IgD-negative memory B cell (primary cell): Measurements from ENCODE around the gene FXN. TPM values are rescaled to one million over a fixed set of nuclear protein-coding genes. Genes with fewer than 3 reads are reported as not detected.
"Not testable (repeated sequence)": the region's sequence is repeated elsewhere in the genome, so short reads cannot be mapped to it uniquely, and the experiment has no call there.

ENCODE experiments used
- H3K27ac Mint-ChIP-seq, 3 donors: one replicate each; pipeline ENCODE4 v1.8.0; 2020 to 2022; ENCODE audit warnings: mild to moderate bottlenecking in 3 of 3, mixed read lengths in 3 of 3, moderate library complexity in 1 of 3
- H3K27me3 Mint-ChIP-seq: one replicate; pipeline ENCODE4 v1.8.0; 2021; ENCODE audit warnings: mixed read lengths
- H3K36me3 Mint-ChIP-seq: one replicate; pipeline ENCODE4 v1.8.0; 2020; ENCODE audit warnings: mild to moderate bottlenecking, mixed read lengths
- H3K4me1 Mint-ChIP-seq, 3 donors: one replicate each; pipeline ENCODE4 v1.8.0; 2020 to 2022; ENCODE audit warnings: mixed read lengths in 3 of 3, mild to moderate bottlenecking in 1 of 3
- H3K4me3 Mint-ChIP-seq, 4 donors: one replicate each; pipeline ENCODE4 v1.8.0; 2020 to 2022; ENCODE audit warnings: mild to moderate bottlenecking in 4 of 4, mixed read lengths in 4 of 4, moderate library complexity in 3 of 4
- H3K9me3 Mint-ChIP-seq, 3 donors: one replicate each; pipeline ENCODE4 v1.8.0; 2020 to 2021; ENCODE audit warnings: mixed read lengths in 3 of 3, mild to moderate bottlenecking in 1 of 3
- polyA plus RNA-seq: library from polyadenylated mRNA; unstranded; fragments of 300-500 nt; fragmentation: Illumina TruSeq; gene quantifications from one replicate; pipeline ENCODE4 v1.2.3, GENCODE V29; 2021

The FXN gene
- polyA plus RNA-seq, 1 donor from 2014 or later = 44.7 TPM

DNA sequence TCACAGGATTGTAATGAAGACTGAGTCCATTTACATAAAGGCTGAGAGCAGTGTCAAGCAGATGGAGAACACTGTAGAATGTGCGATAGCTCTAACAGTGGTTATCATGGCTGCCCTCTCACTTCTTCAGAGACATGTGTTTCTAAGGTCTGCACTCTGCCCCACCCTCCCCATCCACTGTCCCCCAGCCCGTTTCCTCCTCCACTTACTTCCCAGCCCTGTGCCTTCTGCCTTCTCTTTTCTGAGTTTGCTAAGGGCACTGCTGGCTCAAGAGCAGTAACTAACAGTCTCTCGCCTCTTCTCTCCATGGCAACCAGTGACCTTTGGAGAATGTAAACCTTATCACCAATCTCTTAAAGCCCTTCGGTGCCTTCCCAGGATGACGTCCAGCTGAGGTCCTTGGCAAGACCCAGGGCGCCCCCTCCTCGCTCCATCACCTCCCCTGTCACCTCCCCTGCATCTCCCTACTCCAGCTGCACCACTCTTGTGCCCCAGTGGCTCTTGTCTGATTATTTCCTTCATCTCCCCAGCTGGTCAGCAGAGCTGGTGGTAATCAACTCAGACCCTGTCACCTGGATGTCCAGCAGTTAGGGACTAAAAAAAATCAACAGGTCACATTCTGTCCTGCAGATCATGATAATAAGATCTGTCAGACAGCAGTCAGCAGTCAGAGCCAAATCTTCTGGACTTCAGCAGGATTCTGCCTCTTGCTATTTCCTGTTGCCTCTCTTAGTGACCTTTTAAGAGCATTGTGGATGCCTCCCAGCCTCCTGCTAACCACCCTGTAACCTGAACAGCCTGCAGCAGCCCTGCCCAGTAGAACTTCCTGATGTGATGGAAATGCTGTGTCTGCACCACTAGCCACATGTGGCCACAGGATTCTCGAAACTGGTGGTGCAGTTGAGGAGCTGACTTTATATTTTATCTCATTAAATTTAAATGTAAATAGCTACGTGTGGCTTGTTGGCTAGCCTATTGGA lies 9.0 kb downstream of the FXN start:
- Mint-ChIP-seq H3K27me3 (no peaks in the 10 kb centered on the region), H3K36me3 (peaks cover 2% of the 10 kb centered on the region), H3K4me1 (peaks cover 2 to 7% (median 5%) of the 10 kb centered on the region in 3 donors), H3K9me3 (no peaks in the 10 kb centered on the region), H3K27ac (no peak overlapping the region), H3K4me3 (no peak overlapping the region)

GRCh38 chr9:69045821-69046220 lies 10.3 kb downstream of the FXN start:
- H3K4me3 Mint-ChIP-seq = no peak overlapping the region
- H3K4me1 Mint-ChIP-seq = peaks cover 2 to 6% (median 5%) of the 10 kb centered on the region in 3 donors
- H3K9me3 Mint-ChIP-seq = no peaks in the 10 kb centered on the region
- no peaks in the 10 kb centered on the region for H3K36me3 Mint-ChIP-seq
- no peak overlapping the region for H3K27ac Mint-ChIP-seq
- H3K27me3 Mint-ChIP-seq = no peaks in the 10 kb centered on the region

DNA sequence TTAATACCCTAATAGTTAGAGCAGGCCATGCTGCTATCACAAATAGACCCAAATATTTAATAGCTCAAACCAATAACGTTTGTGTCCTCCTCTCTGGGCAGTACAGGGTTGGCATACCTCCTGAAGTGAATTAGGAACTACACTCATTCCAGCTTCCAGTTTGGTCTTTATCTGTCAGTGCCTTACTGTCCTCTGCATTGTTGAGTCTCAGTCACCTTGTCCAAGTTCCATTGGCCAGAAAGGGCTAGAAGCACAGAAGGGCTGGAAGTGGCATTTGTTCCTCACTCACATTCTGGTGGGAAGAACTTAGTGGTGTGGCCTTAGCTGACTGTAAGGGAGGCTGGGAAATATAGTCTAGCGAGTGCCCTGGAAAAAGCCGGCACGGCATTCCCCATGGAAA lies 11.2 kb downstream of the FXN start:
- peaks cover 2 to 6% (median 5%) of the 10 kb centered on the region in 3 donors for H3K4me1 Mint-ChIP-seq
- H3K27ac Mint-ChIP-seq = no peak overlapping the region

GRCh38 chr9:69047371-69047770 lies 11.8 kb downstream of the FXN start:
- no peak overlapping the region for H3K4me3 Mint-ChIP-seq
- H3K9me3 Mint-ChIP-seq = no peaks in the 10 kb centered on the region
- H3K27ac Mint-ChIP-seq = no peak overlapping the region
- no peaks in the 10 kb centered on the region for H3K36me3 Mint-ChIP-seq
- peaks cover 2 to 6% (median 5%) of the 10 kb centered on the region in 3 donors for H3K4me1 Mint-ChIP-seq
- H3K27me3 Mint-ChIP-seq = no peaks in the 10 kb centered on the region

More for the DNA sequence above, 11.2 kb downstream of the FXN start:
- H3K9me3 Mint-ChIP-seq = no peaks in the 10 kb centered on the region
- H3K4me3 Mint-ChIP-seq = no peak overlapping the region
- no peaks in the 10 kb centered on the region for H3K36me3 Mint-ChIP-seq
- no peaks in the 10 kb centered on the region for H3K27me3 Mint-ChIP-seq

DNA sequence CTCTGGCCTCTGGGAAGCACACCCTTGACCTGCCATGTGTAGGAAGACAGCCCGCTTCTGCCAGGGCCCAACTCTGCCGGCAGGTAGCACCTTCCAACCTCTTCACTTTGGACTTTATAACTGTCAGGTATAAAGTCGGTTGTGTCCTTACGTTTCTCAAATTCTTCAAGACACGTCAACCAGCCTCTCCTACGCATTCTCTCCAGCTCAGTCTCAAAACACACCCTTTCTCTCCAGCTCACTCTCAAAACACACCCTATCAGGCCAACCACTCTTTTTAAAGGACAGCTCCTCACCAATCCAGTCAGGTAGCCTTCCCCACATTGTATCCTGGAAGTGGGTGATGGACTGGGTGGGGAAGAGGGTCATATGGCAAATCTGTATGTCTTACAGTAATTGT lies 13.5 kb downstream of the FXN start:
- Mint-ChIP-seq H3K4me3 (peak overlapping the region in 1 of 4 donors; percentile 49), H3K4me1 (peaks cover 1 to 5% (median 2%) of the 10 kb centered on the region in 3 donors), H3K27ac (no peak overlapping the region)

GRCh38 chr9:69050936-69051335 lies 15.4 kb downstream of the FXN start:
- H3K27ac Mint-ChIP-seq, H3K36me3 Mint-ChIP-seq, H3K4me3 Mint-ChIP-seq, H3K9me3 Mint-ChIP-seq, H3K4me1 Mint-ChIP-seq, H3K27me3 Mint-ChIP-seq: not testable (repeated sequence)

More for the DNA sequence above, 13.5 kb downstream of the FXN start:
- Mint-ChIP-seq H3K9me3 (no peaks in the 10 kb centered on the region), H3K36me3 (no peaks in the 10 kb centered on the region), H3K27me3 (no peaks in the 10 kb centered on the region)

DNA sequence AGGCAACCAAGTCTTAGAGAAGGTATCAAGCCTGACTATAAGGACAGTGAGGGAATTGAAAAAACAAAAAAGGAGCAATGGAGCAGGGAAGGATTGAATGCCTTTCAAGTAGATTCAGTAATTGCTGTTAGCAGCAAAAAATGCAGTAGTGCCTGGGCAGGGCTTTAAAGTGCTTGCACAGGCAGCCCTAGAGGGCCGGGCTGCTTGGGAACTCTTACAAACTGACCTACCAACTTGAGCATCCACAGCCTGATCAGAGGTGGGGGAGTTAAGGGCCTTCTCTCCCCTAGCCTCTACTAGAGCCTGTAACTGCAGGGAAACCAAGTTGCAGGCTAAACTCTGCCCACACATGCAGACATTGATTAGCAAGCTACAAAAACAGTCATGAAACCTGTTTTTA lies 19.4 kb downstream of the FXN start:
- no peaks in the 10 kb centered on the region for H3K4me1 Mint-ChIP-seq
- no peaks in the 10 kb centered on the region for H3K27me3 Mint-ChIP-seq
- H3K4me3 Mint-ChIP-seq = no peak overlapping the region
- no peaks in the 10 kb centered on the region for H3K9me3 Mint-ChIP-seq
- peaks cover 12% of the 10 kb centered on the region for H3K36me3 Mint-ChIP-seq
- H3K27ac Mint-ChIP-seq = peak overlapping the region in 1 of 3 donors; percentile 5

GRCh38 chr9:69056191-69056815 lies 20.8 kb downstream of the FXN start:
- H3K36me3 Mint-ChIP-seq = peaks cover 16% of the 10 kb centered on the region
- H3K4me1 Mint-ChIP-seq = peaks cover 0 to 5% (median 4%) of the 10 kb centered on the region in 3 donors
- no peaks in the 10 kb centered on the region for H3K27me3 Mint-ChIP-seq
- no peak overlapping the region for H3K27ac Mint-ChIP-seq
- no peak overlapping the region for H3K4me3 Mint-ChIP-seq
- no peaks in the 10 kb centered on the region for H3K9me3 Mint-ChIP-seq

DNA sequence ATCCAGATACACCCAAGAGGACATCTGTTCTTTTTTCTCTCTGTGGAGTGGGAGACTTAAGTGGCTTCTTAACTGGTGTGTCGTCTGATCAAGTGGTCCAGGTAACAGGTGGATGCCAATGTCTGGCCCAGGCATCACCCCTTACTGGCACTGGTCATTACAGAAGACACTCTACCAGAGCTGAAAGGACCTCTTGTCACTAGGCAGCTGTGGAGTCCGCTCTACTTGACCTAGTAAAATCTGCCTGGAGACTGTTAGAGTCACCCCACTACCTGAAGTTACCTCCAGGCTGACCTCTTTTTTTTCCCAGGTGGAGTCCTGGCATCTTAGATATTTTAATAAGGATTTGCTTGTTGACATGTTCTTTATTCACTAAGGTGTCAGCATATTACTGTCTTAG lies 22.5 kb downstream of the FXN start:
- peaks cover 16% of the 10 kb centered on the region for H3K36me3 Mint-ChIP-seq
- H3K4me1 Mint-ChIP-seq = peaks cover 0 to 5% (median 4%) of the 10 kb centered on the region in 3 donors
- peak overlapping the region in 1 of 3 donors; percentile 65 for H3K27ac Mint-ChIP-seq

DNA sequence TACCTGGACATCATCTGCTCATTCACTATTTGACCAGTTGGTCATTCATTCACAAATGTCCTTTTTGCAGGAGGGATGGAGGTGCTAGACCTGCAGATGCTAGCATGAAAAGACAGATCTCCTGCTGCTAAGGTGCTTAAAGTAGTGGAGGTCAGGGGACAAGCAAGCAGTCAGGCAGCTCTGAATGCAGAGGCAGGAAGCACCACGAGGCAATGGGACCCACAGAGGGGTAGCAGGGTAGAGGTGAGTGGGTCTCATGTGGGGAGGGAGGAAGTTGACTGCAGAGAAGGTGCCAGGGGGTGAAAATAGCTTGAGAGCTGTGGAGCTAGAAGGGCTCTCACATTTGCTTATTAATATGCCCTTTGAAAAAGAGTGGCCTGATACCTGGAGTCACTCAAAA lies 25.2 kb downstream of the FXN start:
- H3K4me1 Mint-ChIP-seq = peaks cover 5 to 8% (median 5%) of the 10 kb centered on the region in 3 donors
- no peak overlapping the region for H3K4me3 Mint-ChIP-seq
- no peaks in the 10 kb centered on the region for H3K9me3 Mint-ChIP-seq
- peaks cover 16% of the 10 kb centered on the region for H3K36me3 Mint-ChIP-seq
- peak overlapping the region in 1 of 3 donors; percentile 87 for H3K27ac Mint-ChIP-seq
- H3K27me3 Mint-ChIP-seq = no peaks in the 10 kb centered on the region

More for the DNA sequence above, 22.5 kb downstream of the FXN start:
- Mint-ChIP-seq H3K27me3 (no peaks in the 10 kb centered on the region), H3K9me3 (no peaks in the 10 kb centered on the region), H3K4me3 (no peak overlapping the region)

DNA sequence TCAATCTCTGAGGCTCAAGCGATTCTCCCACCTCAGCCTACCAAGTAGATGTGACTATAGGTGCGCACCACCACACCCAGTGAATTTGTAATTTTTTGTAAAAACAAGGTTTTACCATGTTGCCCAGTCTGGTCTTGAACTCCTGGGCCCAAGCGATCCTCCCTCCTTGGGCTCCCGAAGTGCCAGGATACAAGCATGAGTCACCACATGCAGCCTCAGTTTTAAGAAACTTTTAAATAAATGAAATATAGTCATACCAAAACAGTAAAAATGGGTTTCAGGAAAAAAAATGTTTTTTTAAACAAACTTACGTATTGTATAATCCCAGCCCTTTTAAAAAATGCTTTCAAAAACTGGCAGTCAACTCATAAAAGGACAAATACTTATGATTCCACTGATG lies 26.6 kb downstream of the FXN start:
- Mint-ChIP-seq H3K4me1 (peaks cover 5 to 8% (median 5%) of the 10 kb centered on the region in 3 donors), H3K27me3 (no peaks in the 10 kb centered on the region), H3K36me3 (peaks cover 16% of the 10 kb centered on the region), H3K27ac (no peak overlapping the region), H3K9me3 (no peaks in the 10 kb centered on the region), H3K4me3 (no peak overlapping the region)

GRCh38 chr9:69063839-69064238 lies 28.3 kb downstream of the FXN start:
- Mint-ChIP-seq H3K36me3 (peaks cover 14% of the 10 kb centered on the region), H3K4me3 (no peak overlapping the region), H3K9me3 (no peaks in the 10 kb centered on the region), H3K27ac (no peak overlapping the region), H3K4me1 (peaks cover 5 to 8% (median 5%) of the 10 kb centered on the region in 3 donors), H3K27me3 (no peaks in the 10 kb centered on the region)

DNA sequence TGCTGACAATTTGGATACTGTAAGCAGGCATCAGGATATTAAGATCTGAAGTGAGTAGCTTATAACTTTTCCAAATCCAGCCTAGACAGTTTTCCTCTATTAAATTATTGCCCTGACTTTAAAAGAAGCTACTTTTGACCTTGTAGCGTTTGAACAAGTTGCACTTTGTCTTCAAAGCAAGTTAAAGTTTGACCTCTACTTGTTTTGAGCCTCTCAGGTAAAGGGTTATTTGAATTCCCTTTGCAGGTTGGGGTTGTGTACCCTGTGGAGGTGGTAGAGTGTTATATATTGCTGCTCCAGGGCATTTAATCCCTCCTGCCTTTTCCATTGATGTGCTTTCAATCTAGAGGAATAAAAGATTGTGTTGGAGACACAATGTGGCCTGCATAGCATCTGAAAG lies 30.1 kb downstream of the FXN start:
- peaks cover 5% of the 10 kb centered on the region for H3K36me3 Mint-ChIP-seq
- H3K4me3 Mint-ChIP-seq = no peak overlapping the region

DNA sequence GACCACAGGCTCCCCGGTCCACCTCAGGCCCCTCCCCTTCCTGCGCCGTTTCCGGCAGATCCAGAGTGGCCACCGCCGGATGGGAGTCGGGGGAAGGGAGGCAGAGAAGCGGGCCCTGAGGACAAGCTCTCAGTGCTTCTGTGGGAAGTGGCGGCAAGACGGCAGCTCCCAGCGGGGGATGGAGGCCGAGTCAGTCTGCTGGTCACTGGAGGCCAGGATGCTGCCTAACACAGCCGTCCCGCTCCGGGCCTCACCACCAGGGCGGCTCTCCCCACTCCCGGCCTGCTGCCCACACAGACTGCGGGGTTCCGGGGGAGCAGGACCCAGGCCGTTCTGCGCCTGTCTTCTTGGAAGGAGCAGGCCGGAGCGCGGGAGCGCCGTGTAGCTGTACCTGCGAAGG lies 31.4 kb downstream of the FXN start:
- H3K27me3 Mint-ChIP-seq = no peaks in the 10 kb centered on the region
- peaks cover 4% of the 10 kb centered on the region for H3K36me3 Mint-ChIP-seq
- no peak overlapping the region for H3K4me3 Mint-ChIP-seq
- no peaks in the 10 kb centered on the region for H3K9me3 Mint-ChIP-seq
- H3K27ac Mint-ChIP-seq = no peak overlapping the region
- H3K4me1 Mint-ChIP-seq = peaks cover 0 to 5% (median 3%) of the 10 kb centered on the region in 3 donors

More for the DNA sequence above, 30.1 kb downstream of the FXN start:
- H3K27ac Mint-ChIP-seq = no peak overlapping the region
- no peaks in the 10 kb centered on the region for H3K27me3 Mint-ChIP-seq
- H3K9me3 Mint-ChIP-seq = no peaks in the 10 kb centered on the region
- peaks cover under 1 to 5% (median 5%) of the 10 kb centered on the region in 3 donors for H3K4me1 Mint-ChIP-seq

DNA sequence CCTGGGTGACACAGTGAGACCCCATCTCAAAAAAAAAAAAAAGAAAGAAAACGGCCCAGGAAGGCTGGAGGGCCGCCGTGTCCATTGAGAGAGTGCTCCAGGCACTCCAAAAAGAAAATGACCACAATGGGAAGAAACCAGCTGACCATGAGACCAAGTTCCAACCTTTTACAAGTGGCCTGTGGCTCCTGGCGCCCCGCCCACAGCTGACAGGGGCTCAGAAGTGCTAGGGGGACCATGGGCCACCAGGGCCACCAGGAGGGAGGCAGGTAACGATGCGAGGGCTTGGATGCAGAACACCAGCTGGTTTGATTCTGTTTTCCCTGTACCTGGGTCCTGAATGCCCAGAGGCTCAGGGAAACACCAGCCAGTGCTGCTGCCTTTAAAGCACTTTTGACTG lies 34.6 kb downstream of the FXN start:
- H3K9me3 Mint-ChIP-seq = no peaks in the 10 kb centered on the region
- no peak overlapping the region for H3K4me3 Mint-ChIP-seq
- H3K36me3 Mint-ChIP-seq = peaks cover 18% of the 10 kb centered on the region
- no peaks in the 10 kb centered on the region for H3K4me1 Mint-ChIP-seq
- no peaks in the 10 kb centered on the region for H3K27me3 Mint-ChIP-seq
- no peak overlapping the region for H3K27ac Mint-ChIP-seq
